SK-N-DZ (cell line): ENCODE data around the gene ELMO1.
"Not testable (repeated sequence)": the region's sequence is repeated elsewhere in the genome, so short reads cannot be mapped to it uniquely, and the experiment has no call there.

Experiments
- DNase-seq: peaks from one replicate; pipeline ENCODE4 v3.0.0-alpha.2; 2015; ENCODE audit warnings: low spot score

Gene ELMO1

GRCh38 chr7:37142958-37143357, 305.7 kb downstream of the ELMO1 start:
- no peak for DNase-seq

GRCh38 chr7:37141742-37142141, 306.9 kb downstream of the ELMO1 start:
- DNase-seq, result no peak

GRCh38 chr7:37133902-37134301, 314.8 kb downstream of the ELMO1 start:
- DNase-seq, result not testable (repeated sequence)

- no peak for DNase-seq
Observed at GRCh38 chr7:37131855-37132254, 316.8 kb downstream of the ELMO1 start.

GRCh38 chr7:37129035-37129425, 319.6 kb downstream of the ELMO1 start:
- no peak for DNase-seq

GRCh38 chr7:37128327-37129034, 320.2 kb downstream of the ELMO1 start:
- no peak for DNase-seq

GRCh38 chr7:37119296-37119860, 329.3 kb downstream of the ELMO1 start:
- DNase-seq, result no peak

GRCh38 chr7:37118004-37118403, 330.7 kb downstream of the ELMO1 start:
- no peak for DNase-seq

GRCh38 chr7:37117292-37117691, 331.4 kb downstream of the ELMO1 start:
- no peak for DNase-seq

GRCh38 chr7:37116093-37116701, 332.5 kb downstream of the ELMO1 start:
- no peak for DNase-seq

- DNase-seq, result no peak
Observed at GRCh38 chr7:37113661-37114355, 334.9 kb downstream of the ELMO1 start.

GRCh38 chr7:37112876-37113275, 335.8 kb downstream of the ELMO1 start:
- no peak for DNase-seq

- DNase-seq, result no peak
Observed at GRCh38 chr7:37112218-37112617, 336.4 kb downstream of the ELMO1 start.

- no peak for DNase-seq
Observed at GRCh38 chr7:37111459-37111858, 337.2 kb downstream of the ELMO1 start.

GRCh38 chr7:37110660-37111424, 337.8 kb downstream of the ELMO1 start:
- DNase-seq, result no peak

- no peak for DNase-seq
Observed at GRCh38 chr7:37109843-37110242, 338.8 kb downstream of the ELMO1 start.

GRCh38 chr7:37109016-37109683, 339.5 kb downstream of the ELMO1 start:
- no peak for DNase-seq

GRCh38 chr7:37108615-37109014, 340.0 kb downstream of the ELMO1 start:
- DNase-seq, result no peak

GRCh38 chr7:37107047-37107750, 341.5 kb downstream of the ELMO1 start:
- DNase-seq, result no peak

GRCh38 chr7:37105762-37106161, 342.9 kb downstream of the ELMO1 start:
- DNase-seq, result no peak
